BE2C (cell line): ENCODE measurements around the gene MCRS1. TPM values are rescaled to one million over a fixed set of nuclear protein-coding genes. Genes with fewer than 3 reads are reported as not detected.
"Not testable (repeated sequence)": the region's sequence is repeated elsewhere in the genome, so short reads cannot be mapped to it uniquely, and the experiment has no call there.

Experiments
- DNase-seq: peaks from one replicate; pipeline ENCODE4 v3.0.0-alpha.2; 2020
- H3K27me3 ChIP-seq: fragments of 250-450 bp; sonication (Bioruptor Pico); 2 replicates; pipeline ENCODE4 v1.5.1; 2020; ENCODE audit warnings: mild to moderate bottlenecking
- H3K36me3 ChIP-seq: fragments of 250-450 bp; sonication (Bioruptor Pico); 2 replicates; pipeline ENCODE4 v1.5.1; 2020; ENCODE audit warnings: mild to moderate bottlenecking
- H3K4me1 ChIP-seq: fragments of 250-450 bp; sonication (Bioruptor Pico); 2 replicates; pipeline ENCODE4 v1.5.1; 2020
- H3K4me3 ChIP-seq: 2 replicates; pipeline ENCODE4 v1.5.1; 2011; ENCODE audit warnings: low read depth, low read length
- H3K9me3 ChIP-seq: fragments of 250-450 bp; sonication (Bioruptor Pico); 2 replicates; pipeline ENCODE4 v1.5.1; 2020
- CTCF ChIP-seq: IDR thresholded peaks from 2 replicates; pipeline ENCODE4 v1.5.1; 2012; ENCODE audit warnings: mild to moderate bottlenecking, low read depth, low read length
- polyA plus RNA-seq: library from polyadenylated mRNA; unstranded; fragments of >200 nt; gene quantifications from one replicate; pipeline ENCODE4 v1.2.1, GENCODE V29; 2012; ENCODE audit warnings: low read depth, missing spikeins; ENCODE audit not compliant: insufficient read length, insufficient read depth

MCRS1 gene
- 104 TPM for polyA plus RNA-seq

GRCh38 chr12:49567611-49568441, at the start of gene MCRS1:
MCRS1 (minus strand) TSS chr12:49568142; CDS start chr12:49566731, 1,411 bp downstream.
- peaks cover 31% of the 10 kb centered on the region for H3K36me3 ChIP-seq
- H3K4me3 ChIP-seq = peak within 1 kb of the TSS; percentile 99
- H3K9me3 ChIP-seq = no peaks in the 10 kb centered on the region
- H3K27me3 ChIP-seq = no peaks in the 10 kb centered on the region
- no peaks in the 10 kb centered on the region for H3K4me1 ChIP-seq
- TF ChIP-seq CTCF = no peak
- DNase-seq = peak; percentile 89

- no peak for DNase-seq
- Histone ChIP-seq H3K4me3 (no peak overlapping the region), H3K9me3 (no peaks in the 10 kb centered on the region), H3K27me3 (no peaks in the 10 kb centered on the region), H3K36me3 (no peaks in the 10 kb centered on the region), H3K4me1 (no peaks in the 10 kb centered on the region; the same call in 1 of the 2 replicates)
- TF ChIP-seq CTCF = no peak
Measured at GRCh38 chr12:49616533-49617219, 48.7 kb upstream of the MCRS1 start.

- H3K4me1 ChIP-seq = no peaks in the 10 kb centered on the region; the same call in 1 of the 2 replicates
- no peak for DNase-seq
- no peaks in the 10 kb centered on the region for H3K9me3 ChIP-seq
- H3K27me3 ChIP-seq = no peaks in the 10 kb centered on the region
- no peak for TF ChIP-seq CTCF
- no peaks in the 10 kb centered on the region for H3K36me3 ChIP-seq
- no peak overlapping the region for H3K4me3 ChIP-seq
Measured at GRCh38 chr12:49615725-49616124, 47.8 kb upstream of the MCRS1 start.

GRCh38 chr12:49612210-49612609, 44.3 kb upstream of the MCRS1 start:
- no peak for TF ChIP-seq CTCF
- DNase-seq = no peak
- Histone ChIP-seq H3K4me3 (no peak overlapping the region), H3K9me3 (no peaks in the 10 kb centered on the region), H3K4me1 (no peaks in the 10 kb centered on the region; the same call in 1 of the 2 replicates), H3K36me3 (no peaks in the 10 kb centered on the region), H3K27me3 (no peaks in the 10 kb centered on the region)

- not testable (repeated sequence) for H3K36me3 ChIP-seq, H3K4me1 ChIP-seq, DNase-seq, H3K27me3 ChIP-seq, H3K9me3 ChIP-seq, H3K4me3 ChIP-seq
Measured at GRCh38 chr12:49610785-49611184, 42.8 kb upstream of the MCRS1 start.

GRCh38 chr12:49609875-49610154, 41.9 kb upstream of the MCRS1 start:
- Histone ChIP-seq H3K4me1 (no peaks in the 10 kb centered on the region), H3K9me3 (no peaks in the 10 kb centered on the region), H3K27me3 (no peaks in the 10 kb centered on the region), H3K36me3 (no peaks in the 10 kb centered on the region), H3K4me3 (no peak overlapping the region)
- DNase-seq = peak; percentile 72
- peak; percentile 56 for TF ChIP-seq CTCF
